Measurements from ENCODE around the gene CLASP1. TPM values are rescaled to one million over a fixed set of nuclear protein-coding genes. Genes with fewer than 3 reads are reported as not detected.

The CLASP1 gene
- total RNA-seq, 1 experiment from 2014 or later: 81.9 TPM

DNA sequence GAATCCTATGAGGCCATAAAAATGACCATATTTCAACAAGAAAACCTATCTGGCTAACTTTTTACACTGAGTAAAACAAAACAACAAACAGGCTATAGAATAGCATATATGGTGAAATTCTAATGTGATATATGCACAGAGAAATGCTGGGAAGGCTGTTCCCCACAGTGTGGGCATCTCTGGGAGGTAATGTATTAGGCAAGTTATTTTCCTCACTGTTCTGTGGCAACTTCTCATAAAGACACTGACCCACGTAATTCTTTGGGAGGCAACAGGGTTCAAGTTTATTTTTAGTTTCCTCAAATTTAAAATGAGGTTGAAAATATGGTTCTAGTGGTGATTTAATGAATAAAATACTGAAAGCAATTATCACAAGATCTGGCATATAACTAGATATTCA, 71.9 kb downstream of the CLASP1 start:
- H3K27me3 Mint-ChIP-seq (ENCODE audit: insufficient read depth, unreplicated experiment): no peaks in the 10 kb centered on the region
- intact Hi-C loops (cut with micrococcal nuclease): no loop called here
- H3K9me3 Mint-ChIP-seq (ENCODE audit: unreplicated experiment): no peaks in the 10 kb centered on the region
- ChIA-PET CTCF (no interaction called here), POLR2A (no interaction called here)
- H3K27ac Mint-ChIP-seq (ENCODE audit: low read depth, unreplicated experiment): no peak overlapping the region
- no peak for TF ChIP-seq CTCF (IDR thresholded peaks at IDR 0.05; ENCODE audit: unreplicated experiment)
- peaks cover 27% of the 10 kb centered on the region for H3K4me1 Mint-ChIP-seq (ENCODE audit: insufficient read depth, unreplicated experiment)
- DNase-seq (ENCODE audit: unreplicated experiment): no peak
- peaks cover 7% of the 10 kb centered on the region for H3K36me3 Mint-ChIP-seq (ENCODE audit: insufficient read depth, unreplicated experiment)
- BruUV-seq (replicated peaks): no TSS peak
- no peak overlapping the region for H3K4me3 Mint-ChIP-seq (ENCODE audit: unreplicated experiment)

DNA sequence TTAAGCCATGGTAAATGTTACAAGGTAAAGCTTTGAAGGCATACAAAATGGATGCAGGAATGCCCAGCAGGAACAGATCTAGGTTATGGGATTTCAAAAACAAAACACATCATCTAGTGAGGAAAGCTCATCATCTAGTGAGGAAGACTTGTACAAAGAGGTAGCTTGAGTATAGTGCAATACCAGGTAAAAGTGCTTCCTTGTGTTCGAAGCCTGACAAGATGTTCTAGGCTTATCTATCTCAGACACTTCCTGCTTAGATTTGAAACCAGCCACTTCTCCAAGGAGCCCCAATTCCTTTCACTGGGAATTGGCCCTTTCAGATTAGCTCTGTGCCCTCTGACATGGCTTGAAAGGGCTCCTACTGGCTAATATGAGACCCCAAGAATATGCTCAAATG, 73.0 kb downstream of the CLASP1 start:
- no peak for DNase-seq (ENCODE audit: unreplicated experiment)
- CTCF ChIA-PET: interaction anchor here (0.5 to 1.4 kb wide), 2 partner anchors 44 to 406 kb away, joined by 3 read pairs; no protein-coding TSS in a partner anchor
- Mint-ChIP-seq H3K9me3 (ENCODE audit: unreplicated experiment) (no peaks in the 10 kb centered on the region), H3K36me3 (ENCODE audit: insufficient read depth, unreplicated experiment) (peaks cover 7% of the 10 kb centered on the region), H3K27ac (ENCODE audit: low read depth, unreplicated experiment) (no peak overlapping the region), H3K27me3 (ENCODE audit: insufficient read depth, unreplicated experiment) (no peaks in the 10 kb centered on the region), H3K4me1 (ENCODE audit: insufficient read depth, unreplicated experiment) (peaks cover 26% of the 10 kb centered on the region), H3K4me3 (ENCODE audit: unreplicated experiment) (no peak overlapping the region)
- POLR2A ChIA-PET: interaction anchor here (1.5 to 3.7 kb wide), 2 partner anchors 9 to 12 kb away, joined by 4 to 14 read pairs; no protein-coding TSS in a partner anchor
- intact Hi-C loops (cut with micrococcal nuclease): no loop called here
- no peak for TF ChIP-seq CTCF (IDR thresholded peaks at IDR 0.05; ENCODE audit: unreplicated experiment)
- BruUV-seq (replicated peaks): no TSS peak

GRCh38 chr2:121575800-121576199, 73.5 kb downstream of the CLASP1 start:
- H3K4me1 Mint-ChIP-seq (ENCODE audit: insufficient read depth, unreplicated experiment): peaks cover 23% of the 10 kb centered on the region
- H3K4me3 Mint-ChIP-seq (ENCODE audit: unreplicated experiment): no peak overlapping the region
- no peak overlapping the region for H3K27ac Mint-ChIP-seq (ENCODE audit: low read depth, unreplicated experiment)
- H3K27me3 Mint-ChIP-seq (ENCODE audit: insufficient read depth, unreplicated experiment): no peaks in the 10 kb centered on the region
- H3K36me3 Mint-ChIP-seq (ENCODE audit: insufficient read depth, unreplicated experiment): peaks cover 7% of the 10 kb centered on the region
- BruUV-seq (replicated peaks): no TSS peak
- no peaks in the 10 kb centered on the region for H3K9me3 Mint-ChIP-seq (ENCODE audit: unreplicated experiment)
- ChIA-PET CTCF (interaction anchor here (0.5 to 1.4 kb wide), 2 partner anchors 43 to 406 kb away, joined by 3 read pairs; no protein-coding TSS in a partner anchor), POLR2A (interaction anchor here (1.5 to 3.7 kb wide), 2 partner anchors 9 to 12 kb away, joined by 4 to 14 read pairs; no protein-coding TSS in a partner anchor)
- no peak for DNase-seq (ENCODE audit: unreplicated experiment)
- intact Hi-C loops (cut with micrococcal nuclease): no loop called here
- TF ChIP-seq CTCF (IDR thresholded peaks at IDR 0.05; ENCODE audit: unreplicated experiment): no peak

GRCh38 chr2:121570667-121571055, 78.6 kb downstream of the CLASP1 start:
- TF ChIP-seq CTCF (IDR thresholded peaks at IDR 0.05; ENCODE audit: unreplicated experiment): no peak
- BruUV-seq (replicated peaks): no TSS peak
- Mint-ChIP-seq H3K27me3 (ENCODE audit: insufficient read depth, unreplicated experiment) (no peaks in the 10 kb centered on the region), H3K27ac (ENCODE audit: low read depth, unreplicated experiment) (no peak overlapping the region), H3K4me3 (ENCODE audit: unreplicated experiment) (no peak overlapping the region), H3K36me3 (ENCODE audit: insufficient read depth, unreplicated experiment) (peaks cover 7% of the 10 kb centered on the region), H3K9me3 (ENCODE audit: unreplicated experiment) (no peaks in the 10 kb centered on the region), H3K4me1 (ENCODE audit: insufficient read depth, unreplicated experiment) (peaks cover 5% of the 10 kb centered on the region)
- no peak for DNase-seq (ENCODE audit: unreplicated experiment)
- intact Hi-C loops (cut with micrococcal nuclease): no loop called here
- ChIA-PET POLR2A (no interaction called here), CTCF (interaction anchor here (0.6 kb wide), 1 partner anchor 25 kb away, joined by 3 read pairs; no protein-coding TSS in a partner anchor)

Data from MCF 10A (cell line).